H1 (cell line): ENCODE measurements around the gene FEZF1.

Source experiments
- EP300 ChIP-seq, 2 experiments: IDR thresholded peaks; 1 replicate in 1 of 2; 2 replicates in 1 of 2; pipeline ENCODE4 v1.6.1; 2011 to 2012; ENCODE audit warnings: low read depth in 2 of 2, low read length in 2 of 2, mild to moderate bottlenecking in 2 of 2, borderline replicate concordance in 1 of 2, inconsistent platforms in 1 of 2, moderate library complexity in 1 of 2
- EZH2 ChIP-seq: fragments of 200-600 bp; sonication (generic); IDR thresholded peaks from 2 replicates; pipeline ENCODE4 v1.7.1; 2012; ENCODE audit warnings: low read depth, mild to moderate bottlenecking, moderate library complexity, low read length, inconsistent platforms; ENCODE audit not compliant: severe bottlenecking
- HDAC2 ChIP-seq, 2 experiments: fragments of 300-600 bp in 1 of 2; sonication (generic) in 1 of 2; IDR thresholded peaks; 2 replicates each; pipeline ENCODE4 v1.6.1; 2011 to 2012; ENCODE audit warnings: low read depth in 2 of 2, low read length in 2 of 2, mild to moderate bottlenecking in 2 of 2, moderate library complexity in 2 of 2, borderline replicate concordance in 1 of 2, inconsistent platforms in 1 of 2
- JUN ChIP-seq: IDR thresholded peaks from 2 replicates; pipeline ENCODE4 v1.6.1; 2011; ENCODE audit warnings: low read depth, mild to moderate bottlenecking, improper control_type of control experiment, low read length
- KDM1A ChIP-seq: fragments of 200-600, 300-600 bp; sonication (generic); IDR thresholded peaks from 2 replicates; pipeline ENCODE4 v1.7.1; 2016; ENCODE audit warnings: mild to moderate bottlenecking, low read length, borderline replicate concordance
- POLR2A ChIP-seq, 2 experiments: IDR thresholded peaks; 1 replicate in 1 of 2; 2 replicates in 1 of 2; pipeline ENCODE4 v1.6.1; 2011; ENCODE audit warnings: low read depth in 2 of 2, low read length in 2 of 2, mild to moderate bottlenecking in 2 of 2; ENCODE audit errors: control extremely low read depth in 1 of 2
- POLR2AphosphoS5 ChIP-seq: IDR thresholded peaks from 2 replicates; pipeline ENCODE4 v1.6.1; 2011; ENCODE audit warnings: low read depth, low read length
- RAD21 ChIP-seq, 2 experiments: IDR thresholded peaks in 1 of 2; conservative IDR thresholded peaks in 1 of 2; 2 replicates each; pipeline ENCODE4 v1.6.1; 2011; ENCODE audit warnings: low read depth in 2 of 2, low read length in 2 of 2, improper control_type of control experiment in 1 of 2, inconsistent platforms in 1 of 2, mild to moderate bottlenecking in 1 of 2, moderate library complexity in 1 of 2
- RNF2 ChIP-seq: fragments of 200-900, 300-1000 bp; sonication (generic); IDR thresholded peaks from 2 replicates; pipeline ENCODE4 v1.7.1; 2016; ENCODE audit warnings: borderline replicate concordance, low read depth, mild to moderate bottlenecking, antibody characterized with exemption, low read length; ENCODE audit not compliant: poor library complexity, severe bottlenecking; ENCODE audit errors: missing control alignments
- SP1 ChIP-seq: IDR thresholded peaks from 2 replicates; pipeline ENCODE4 v1.6.1; 2011; ENCODE audit warnings: low read depth, low read length
- TF ChIP-seq, protein P1 (sequence below), 3 experiments: IDR thresholded peaks; 1 replicate in 2 of 3; 2 replicates in 1 of 3; pipeline versions ENCODE4 v1.5.1 to v1.6.1; 2011; ENCODE audit warnings: low read length in 3 of 3, mild to moderate bottlenecking in 3 of 3, inconsistent platforms in 2 of 3, low read depth in 1 of 3, moderate library complexity in 1 of 3; ENCODE audit not compliant: insufficient read depth in 1 of 3; ENCODE audit errors: control extremely low read depth in 1 of 3
- TF ChIP-seq, protein P2 (sequence below): IDR thresholded peaks from 2 replicates; pipeline ENCODE4 v1.6.1; 2012; ENCODE audit warnings: inconsistent platforms

DNA sequence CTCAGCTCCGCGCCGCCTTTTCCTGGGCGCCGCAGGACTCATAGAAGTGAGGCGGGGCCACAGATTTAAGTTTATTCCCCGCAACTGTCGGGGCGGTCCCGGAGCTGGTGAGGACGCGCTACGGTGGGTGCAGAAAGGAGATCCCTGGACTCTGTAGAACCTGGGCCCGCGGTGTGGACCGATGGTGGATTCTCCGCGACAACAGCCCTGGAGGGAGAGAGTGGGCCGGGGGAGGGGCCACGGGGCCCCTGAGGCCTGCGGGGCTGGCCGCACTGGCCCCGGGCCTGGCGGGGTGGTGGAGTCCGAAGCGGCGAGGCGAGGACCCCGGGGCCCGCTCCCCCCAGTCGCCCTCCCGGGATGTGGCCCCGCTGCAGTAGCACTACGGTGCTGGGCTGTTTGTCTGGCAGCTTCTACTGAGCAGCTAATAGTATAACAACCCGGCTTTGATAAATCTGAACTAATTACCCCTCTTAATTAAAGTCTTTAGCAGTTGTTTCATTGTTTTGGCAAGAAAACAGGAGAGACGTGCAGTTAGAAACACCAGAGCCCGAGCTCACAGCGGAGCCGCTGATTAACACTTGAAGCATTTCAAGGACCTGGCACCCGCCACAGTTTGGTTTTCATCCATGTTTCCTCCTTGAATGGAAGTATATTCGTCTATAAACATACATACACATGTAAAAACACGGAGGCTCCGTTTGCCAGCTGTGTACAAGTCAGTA lies 4.2 kb downstream of the FEZF1 start:
- TF ChIP-seq RAD21 (IDR thresholded peaks at IDR 0.05 in 1 of 2, conservative IDR thresholded peaks at IDR 0.05 in 1 of 2; ENCODE audit: low read depth in 2 of 2, low read length in 2 of 2) (no peak; a peak in 1 of 4 replicates), RNF2 (peak; percentile 80), EP300 (IDR thresholded peaks at IDR 0.05; ENCODE audit: borderline replicate concordance in 1 of 2, low read depth in 2 of 2, low read length in 2 of 2) (no peak), JUN (no peak), SP1 (no peak), POLR2A (IDR thresholded peaks at IDR 0.05; ENCODE audit: control extremely low read depth in 1 of 2, low read depth in 2 of 2, low read length in 2 of 2) (no peak), KDM1A (no peak), EZH2 (peak; percentile 92), HDAC2 (IDR thresholded peaks at IDR 0.05; ENCODE audit: borderline replicate concordance in 1 of 2, low read depth in 2 of 2, low read length in 2 of 2) (0 out of 4 replicates have a peak, but pooled peaks of 1 of the 2 experiments have one; percentile 15), POLR2AphosphoS5 (no peak)
- TF ChIP-seq, protein P1, sequence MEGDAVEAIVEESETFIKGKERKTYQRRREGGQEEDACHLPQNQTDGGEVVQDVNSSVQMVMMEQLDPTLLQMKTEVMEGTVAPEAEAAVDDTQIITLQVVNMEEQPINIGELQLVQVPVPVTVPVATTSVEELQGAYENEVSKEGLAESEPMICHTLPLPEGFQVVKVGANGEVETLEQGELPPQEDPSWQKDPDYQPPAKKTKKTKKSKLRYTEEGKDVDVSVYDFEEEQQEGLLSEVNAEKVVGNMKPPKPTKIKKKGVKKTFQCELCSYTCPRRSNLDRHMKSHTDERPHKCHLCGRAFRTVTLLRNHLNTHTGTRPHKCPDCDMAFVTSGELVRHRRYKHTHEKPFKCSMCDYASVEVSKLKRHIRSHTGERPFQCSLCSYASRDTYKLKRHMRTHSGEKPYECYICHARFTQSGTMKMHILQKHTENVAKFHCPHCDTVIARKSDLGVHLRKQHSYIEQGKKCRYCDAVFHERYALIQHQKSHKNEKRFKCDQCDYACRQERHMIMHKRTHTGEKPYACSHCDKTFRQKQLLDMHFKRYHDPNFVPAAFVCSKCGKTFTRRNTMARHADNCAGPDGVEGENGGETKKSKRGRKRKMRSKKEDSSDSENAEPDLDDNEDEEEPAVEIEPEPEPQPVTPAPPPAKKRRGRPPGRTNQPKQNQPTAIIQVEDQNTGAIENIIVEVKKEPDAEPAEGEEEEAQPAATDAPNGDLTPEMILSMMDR (IDR thresholded peaks at IDR 0.05; ENCODE audit: control extremely low read depth in 1 of 3, insufficient read depth in 1 of 3, low read depth in 1 of 3, low read length in 3 of 3) = no peak
- TF ChIP-seq, protein P2, sequence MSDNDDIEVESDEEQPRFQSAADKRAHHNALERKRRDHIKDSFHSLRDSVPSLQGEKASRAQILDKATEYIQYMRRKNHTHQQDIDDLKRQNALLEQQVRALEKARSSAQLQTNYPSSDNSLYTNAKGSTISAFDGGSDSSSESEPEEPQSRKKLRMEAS = no peak
